Testis (tissue), 2 donors: Measurements from ENCODE around the gene AKAP8.

ENCODE experiments used
- CTCF ChIP-seq, 3 experiments: fragments of 450-650 bp in 2 of 3; fragments of 200-600 bp in 1 of 3; sonication (generic) in 1 of 3; IDR thresholded peaks; one replicate each; pipeline ENCODE4 v1.5.1; 2016 to 2019; ENCODE audit warnings: antibody characterized with exemption in 3 of 3, mild to moderate bottlenecking in 2 of 3, moderate library complexity in 1 of 3
- POLR2A ChIP-seq: fragments of 450-650 bp; IDR thresholded peaks from one replicate; pipeline ENCODE4 v1.6.1; 2017; ENCODE audit warnings: antibody characterized with exemption, mild to moderate bottlenecking, moderate library complexity

DNA sequence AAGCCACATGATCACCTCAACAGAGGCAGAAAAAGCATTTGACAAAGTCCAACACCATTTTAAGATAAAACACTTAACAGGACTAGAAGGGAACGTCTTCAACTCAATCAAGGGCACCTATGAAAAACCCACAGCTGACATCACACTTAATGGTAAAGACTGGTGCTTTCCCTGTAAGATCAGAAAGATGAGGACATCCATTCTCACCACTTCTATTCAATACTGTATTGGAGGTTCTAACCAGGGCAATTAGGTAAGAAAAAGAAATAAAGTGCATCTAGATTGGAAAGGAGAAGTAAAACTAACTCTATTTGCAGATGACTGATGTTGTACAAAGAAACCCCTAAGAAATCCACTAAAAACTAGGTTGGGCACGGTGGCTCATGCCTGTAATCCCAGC is 11.2 kb upstream of the AKAP8 start:
- TF ChIP-seq CTCF (IDR thresholded peaks at IDR 0.05) (no peak), POLR2A (no peak)
